KMS-11 (cell line): ENCODE data around the gene TRIM24.

Source experiments
- H2AFZ ChIP-seq: fragments of 200-600 bp; sonication (generic); 2 replicates; pipeline ENCODE4 v1.6.1; 2016; ENCODE audit warnings: antibody characterized with exemption, mixed run types, low read depth
- H3K27ac ChIP-seq: fragments of 200-600 bp; sonication (generic); 2 replicates; pipeline ENCODE4 v1.6.1; 2016; ENCODE audit warnings: mild to moderate bottlenecking, mixed run types
- H3K27me3 ChIP-seq: fragments of 200-600 bp; sonication (generic); 2 replicates; pipeline ENCODE4 v1.6.1; 2017; ENCODE audit warnings: mild to moderate bottlenecking, low read depth, mixed run types, moderate library complexity; ENCODE audit not compliant: insufficient read depth
- H3K36me3 ChIP-seq: fragments of 200-600 bp; sonication (generic); 2 replicates; pipeline ENCODE4 v1.6.1; 2017; ENCODE audit warnings: mild to moderate bottlenecking, mixed run types; ENCODE audit not compliant: insufficient read depth
- H3K4me1 ChIP-seq: fragments of 200-600 bp; sonication (generic); 2 replicates; pipeline ENCODE4 v1.6.1; 2016; ENCODE audit warnings: mild to moderate bottlenecking, low read depth, mixed run types; ENCODE audit not compliant: poor library complexity, severe bottlenecking
- H3K4me2 ChIP-seq: fragments of 200-600 bp; sonication (generic); 2 replicates; pipeline ENCODE4 v1.7.0; 2016; ENCODE audit warnings: mild to moderate bottlenecking, mixed run types
- H3K4me3 ChIP-seq: fragments of 200-600 bp; sonication (generic); IDR thresholded peaks from 2 replicates; pipeline ENCODE4 v1.6.1; 2017; ENCODE audit warnings: low read depth, low read length, mixed read lengths; ENCODE audit not compliant: insufficient read depth
- H3K79me2 ChIP-seq: fragments of 200-600 bp; sonication (generic); 2 replicates; pipeline ENCODE4 v1.6.1; 2016; ENCODE audit warnings: low read depth, mixed run types; ENCODE audit not compliant: insufficient read depth
- H3K9ac ChIP-seq: fragments of 200-600 bp; sonication (generic); 2 replicates; pipeline ENCODE4 v1.6.1; 2016; ENCODE audit warnings: mild to moderate bottlenecking, mixed run types
- H4K20me1 ChIP-seq: fragments of 200-600 bp; sonication (generic); 2 replicates; pipeline ENCODE4 v1.6.1; 2016; ENCODE audit warnings: mild to moderate bottlenecking, mixed run types; ENCODE audit not compliant: insufficient read depth
- TF ChIP-seq, protein P1 (sequence below): fragments of 200-600 bp; sonication (generic); conservative IDR thresholded peaks from 2 replicates; pipeline ENCODE4 v1.6.1; 2017; ENCODE audit warnings: low read depth, mild to moderate bottlenecking, antibody characterized with exemption, low read length, moderate library complexity, mixed read lengths

The TRIM24 gene

GRCh38 chr7:138425026-138425425, 35.0 kb upstream of the TRIM24 start:
- Histone ChIP-seq H3K27ac (no peak overlapping the region), H3K4me3 (no peak overlapping the region), H3K4me1 (no peaks in the 10 kb centered on the region), H3K27me3 (no peaks in the 10 kb centered on the region), H3K79me2 (no peaks in the 10 kb centered on the region), H4K20me1 (no peaks in the 10 kb centered on the region), H3K36me3 (no peaks in the 10 kb centered on the region), H3K9ac (no peak overlapping the region), H2AFZ (no peak overlapping the region), H3K4me2 (no peak overlapping the region)
- TF ChIP-seq, protein P1, sequence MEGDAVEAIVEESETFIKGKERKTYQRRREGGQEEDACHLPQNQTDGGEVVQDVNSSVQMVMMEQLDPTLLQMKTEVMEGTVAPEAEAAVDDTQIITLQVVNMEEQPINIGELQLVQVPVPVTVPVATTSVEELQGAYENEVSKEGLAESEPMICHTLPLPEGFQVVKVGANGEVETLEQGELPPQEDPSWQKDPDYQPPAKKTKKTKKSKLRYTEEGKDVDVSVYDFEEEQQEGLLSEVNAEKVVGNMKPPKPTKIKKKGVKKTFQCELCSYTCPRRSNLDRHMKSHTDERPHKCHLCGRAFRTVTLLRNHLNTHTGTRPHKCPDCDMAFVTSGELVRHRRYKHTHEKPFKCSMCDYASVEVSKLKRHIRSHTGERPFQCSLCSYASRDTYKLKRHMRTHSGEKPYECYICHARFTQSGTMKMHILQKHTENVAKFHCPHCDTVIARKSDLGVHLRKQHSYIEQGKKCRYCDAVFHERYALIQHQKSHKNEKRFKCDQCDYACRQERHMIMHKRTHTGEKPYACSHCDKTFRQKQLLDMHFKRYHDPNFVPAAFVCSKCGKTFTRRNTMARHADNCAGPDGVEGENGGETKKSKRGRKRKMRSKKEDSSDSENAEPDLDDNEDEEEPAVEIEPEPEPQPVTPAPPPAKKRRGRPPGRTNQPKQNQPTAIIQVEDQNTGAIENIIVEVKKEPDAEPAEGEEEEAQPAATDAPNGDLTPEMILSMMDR = no peak

DNA sequence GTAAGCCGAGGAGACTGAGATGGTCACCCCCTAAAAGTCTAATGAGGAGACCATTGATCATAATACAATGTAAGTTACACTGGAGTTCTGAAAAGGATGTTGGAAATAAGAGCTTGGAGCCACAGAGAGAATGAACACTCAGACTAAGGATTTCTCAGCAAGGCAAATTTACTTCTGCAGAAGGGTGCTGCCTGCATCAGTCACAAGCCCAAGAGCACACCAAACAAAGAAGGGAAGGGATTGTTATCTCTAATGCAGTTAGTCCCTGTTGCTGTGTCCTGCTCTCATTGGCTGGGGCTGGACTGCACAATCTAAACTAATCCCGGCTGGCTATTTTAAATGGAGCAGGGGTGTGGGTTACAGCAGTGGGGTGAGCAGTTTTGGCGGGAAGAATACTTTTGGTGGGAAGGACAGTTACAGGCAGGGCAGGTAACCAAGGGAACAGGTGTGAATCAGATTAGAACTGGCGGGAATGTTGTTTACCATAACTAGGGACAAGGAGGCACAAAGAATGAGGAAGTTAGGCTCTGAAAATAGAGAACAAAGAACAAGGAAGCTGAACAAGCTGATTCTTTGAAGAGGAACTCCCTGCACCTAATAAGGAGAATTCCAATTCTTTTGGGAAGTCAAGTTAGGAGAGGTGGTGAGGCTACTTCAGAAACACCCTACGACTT, 30.3 kb upstream of the TRIM24 start:
- no peak overlapping the region for H3K4me2 ChIP-seq
- H4K20me1 ChIP-seq = no peaks in the 10 kb centered on the region
- H3K79me2 ChIP-seq = no peaks in the 10 kb centered on the region
- no peak overlapping the region for H3K9ac ChIP-seq
- no peak overlapping the region for H3K27ac ChIP-seq
- TF ChIP-seq, protein P1 = no peak
- no peaks in the 10 kb centered on the region for H3K27me3 ChIP-seq
- H3K4me1 ChIP-seq = no peaks in the 10 kb centered on the region
- no peak overlapping the region for H3K4me3 ChIP-seq
- no peaks in the 10 kb centered on the region for H3K36me3 ChIP-seq
- H2AFZ ChIP-seq = no peak overlapping the region

- Histone ChIP-seq H3K9ac (no peak overlapping the region), H3K27ac (no peak overlapping the region), H3K27me3 (no peaks in the 10 kb centered on the region), H2AFZ (no peak overlapping the region), H4K20me1 (no peaks in the 10 kb centered on the region), H3K4me1 (no peaks in the 10 kb centered on the region), H3K4me3 (no peak overlapping the region), H3K36me3 (no peaks in the 10 kb centered on the region), H3K4me2 (no peak overlapping the region), H3K79me2 (no peaks in the 10 kb centered on the region)
- TF ChIP-seq, protein P1 = no peak
Observed at GRCh38 chr7:138431517-138431916, 28.5 kb upstream of the TRIM24 start.

DNA sequence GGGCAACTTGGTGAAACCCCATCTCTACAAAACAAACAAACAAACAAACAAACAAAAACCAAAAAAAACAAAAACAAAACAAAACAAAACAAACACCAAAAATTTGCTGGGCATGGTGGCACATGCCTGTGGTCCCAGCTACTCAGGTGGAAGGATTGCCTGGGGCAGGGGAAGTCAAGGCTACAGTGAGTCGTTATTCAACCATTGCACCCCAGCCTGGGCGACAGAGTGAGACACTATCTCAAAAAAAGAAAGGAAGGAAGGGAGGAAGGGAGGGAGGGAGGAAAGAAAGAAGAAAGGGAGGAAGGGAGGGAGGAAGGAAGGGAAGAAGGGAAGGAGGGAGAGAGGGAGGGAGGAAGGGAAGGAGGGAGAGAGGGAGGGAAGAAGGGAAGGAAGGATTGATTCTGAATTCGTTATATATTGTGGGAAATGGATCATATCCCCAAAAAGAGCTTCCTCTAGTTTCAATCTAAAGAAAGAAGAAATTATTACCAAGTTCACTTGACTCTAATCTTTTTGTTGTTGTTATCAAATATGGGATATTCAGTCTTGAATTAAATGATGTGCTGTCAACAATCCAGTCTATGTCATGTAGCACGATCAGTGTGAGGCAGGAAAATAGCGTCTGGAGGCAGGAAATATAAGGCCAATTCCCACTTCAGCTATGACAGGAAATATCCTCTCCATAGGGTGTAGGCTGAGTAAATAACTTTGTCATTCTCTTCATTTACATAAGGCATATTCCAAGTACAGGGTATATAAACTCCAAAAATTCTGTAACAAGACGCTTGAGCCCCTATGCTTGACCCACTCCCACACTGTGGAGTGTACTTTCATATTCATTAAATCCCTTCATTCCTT, 26.2 kb upstream of the TRIM24 start:
- no peak overlapping the region for H3K4me3 ChIP-seq
- no peak overlapping the region for H2AFZ ChIP-seq
- H3K9ac ChIP-seq = no peak overlapping the region
- H4K20me1 ChIP-seq = no peaks in the 10 kb centered on the region
- H3K4me1 ChIP-seq = no peaks in the 10 kb centered on the region
- no peak overlapping the region for H3K27ac ChIP-seq
- no peaks in the 10 kb centered on the region for H3K79me2 ChIP-seq
- H3K27me3 ChIP-seq = no peaks in the 10 kb centered on the region
- no peaks in the 10 kb centered on the region for H3K36me3 ChIP-seq
- TF ChIP-seq, protein P1 = no peak
- H3K4me2 ChIP-seq = no peak overlapping the region
